ENCODE results near the gene ABHD2.

DNA sequence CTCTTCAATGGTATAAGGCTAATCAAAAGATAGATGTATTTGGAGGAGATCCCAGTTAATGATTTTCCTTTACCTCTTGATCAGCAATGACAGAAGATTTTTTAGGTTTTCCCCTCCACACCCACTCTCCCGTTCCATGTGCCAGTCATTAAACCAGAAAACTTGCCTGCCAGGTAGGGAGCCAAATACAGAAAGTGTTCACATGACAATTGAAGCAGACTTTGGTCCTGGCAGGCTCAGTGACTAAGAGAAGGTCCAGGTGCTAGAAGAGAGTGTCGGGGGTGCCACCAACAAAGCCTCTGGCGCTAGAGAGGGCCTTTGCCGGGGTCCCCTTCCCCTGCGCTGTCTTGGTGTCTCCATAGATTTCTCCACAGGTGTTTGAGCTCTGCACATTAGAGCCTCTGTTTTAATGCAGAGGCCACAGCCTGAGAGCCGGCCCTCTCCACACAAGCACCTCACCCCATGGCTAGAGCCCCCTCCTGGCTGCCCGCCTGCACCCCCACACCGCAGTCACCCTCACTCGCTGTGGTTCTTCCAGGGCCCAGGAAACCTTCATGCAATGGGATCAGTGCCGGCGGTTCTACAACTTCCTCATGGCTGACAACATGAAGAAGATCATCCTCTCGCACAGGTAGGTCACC is 96.8 kb downstream of the ABHD2 start:
- TF ChIP-seq, protein P1, sequence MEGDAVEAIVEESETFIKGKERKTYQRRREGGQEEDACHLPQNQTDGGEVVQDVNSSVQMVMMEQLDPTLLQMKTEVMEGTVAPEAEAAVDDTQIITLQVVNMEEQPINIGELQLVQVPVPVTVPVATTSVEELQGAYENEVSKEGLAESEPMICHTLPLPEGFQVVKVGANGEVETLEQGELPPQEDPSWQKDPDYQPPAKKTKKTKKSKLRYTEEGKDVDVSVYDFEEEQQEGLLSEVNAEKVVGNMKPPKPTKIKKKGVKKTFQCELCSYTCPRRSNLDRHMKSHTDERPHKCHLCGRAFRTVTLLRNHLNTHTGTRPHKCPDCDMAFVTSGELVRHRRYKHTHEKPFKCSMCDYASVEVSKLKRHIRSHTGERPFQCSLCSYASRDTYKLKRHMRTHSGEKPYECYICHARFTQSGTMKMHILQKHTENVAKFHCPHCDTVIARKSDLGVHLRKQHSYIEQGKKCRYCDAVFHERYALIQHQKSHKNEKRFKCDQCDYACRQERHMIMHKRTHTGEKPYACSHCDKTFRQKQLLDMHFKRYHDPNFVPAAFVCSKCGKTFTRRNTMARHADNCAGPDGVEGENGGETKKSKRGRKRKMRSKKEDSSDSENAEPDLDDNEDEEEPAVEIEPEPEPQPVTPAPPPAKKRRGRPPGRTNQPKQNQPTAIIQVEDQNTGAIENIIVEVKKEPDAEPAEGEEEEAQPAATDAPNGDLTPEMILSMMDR (IDR thresholded peaks at IDR 0.05; ENCODE audit: low read length) = no peak
- no peak for TF ChIP-seq EZH2 (optimal IDR thresholded peaks at IDR 0.05; ENCODE audit: low read depth, low read length)
- no peak for TF ChIP-seq EZH2phosphoT487 (IDR thresholded peaks at IDR 0.05; ENCODE audit: low read length)

Data from MM.1S (cell line).